NCI-H345 treated with DMSO at 0.1 percent for 48 hours (cell line): ENCODE data around the gene DSG4.

ENCODE experiments used
- DNase-seq: peaks from one replicate; lab custom pipeline; 2025; ENCODE audit not compliant: unreplicated experiment; lab: John Stamatoyannopoulos, UW

DSG4 gene

GRCh38 chr18:31446854-31447253, 70.3 kb downstream of the DSG4 start:
- no peak for DNase-seq

- DNase-seq = no peak
These were observed 71.1 kb downstream of the DSG4 start, which contains the start of gene DSG3 for GRCh38 chr18:31447530-31448191. Gene DSG3 (plus strand): TSS chr18:31447741. CDS start chr18:31447878, 137 bp downstream.

- DNase-seq = no peak
These were observed 73.8 kb downstream of the DSG4 start for GRCh38 chr18:31450409-31450808.

GRCh38 chr18:31451625-31452024, 75.0 kb downstream of the DSG4 start:
- no peak for DNase-seq

GRCh38 chr18:31454066-31454708, 77.6 kb downstream of the DSG4 start:
- no peak for DNase-seq
